Sigmoid colon (tissue), 4 donors: ENCODE measurements around the gene DGCR2.

Experiments
- POLR2A ChIP-seq, 2 donors: fragments of 450-650 bp; IDR thresholded peaks; one replicate each; pipeline ENCODE4 v1.6.1; 2016; ENCODE audit warnings: antibody characterized with exemption in 2 of 2, mild to moderate bottlenecking in 2 of 2, moderate library complexity in 2 of 2
- POLR2AphosphoS5 ChIP-seq, 4 donors: sonication (generic); formaldehyde crosslinking; IDR thresholded peaks; one replicate each; pipeline ENCODE4 v1.6.1; 2017; ENCODE audit warnings: antibody characterized with exemption in 4 of 4
- TF ChIP-seq, protein P1 (sequence below), 4 experiments: fragments of 450-650 bp in 3 of 4; fragments of 200-600 bp in 1 of 4; IDR thresholded peaks; one replicate each; pipeline ENCODE4 v1.5.1; 2016 to 2019; ENCODE audit warnings: antibody characterized with exemption in 4 of 4, mild to moderate bottlenecking in 3 of 4, moderate library complexity in 2 of 4

DNA sequence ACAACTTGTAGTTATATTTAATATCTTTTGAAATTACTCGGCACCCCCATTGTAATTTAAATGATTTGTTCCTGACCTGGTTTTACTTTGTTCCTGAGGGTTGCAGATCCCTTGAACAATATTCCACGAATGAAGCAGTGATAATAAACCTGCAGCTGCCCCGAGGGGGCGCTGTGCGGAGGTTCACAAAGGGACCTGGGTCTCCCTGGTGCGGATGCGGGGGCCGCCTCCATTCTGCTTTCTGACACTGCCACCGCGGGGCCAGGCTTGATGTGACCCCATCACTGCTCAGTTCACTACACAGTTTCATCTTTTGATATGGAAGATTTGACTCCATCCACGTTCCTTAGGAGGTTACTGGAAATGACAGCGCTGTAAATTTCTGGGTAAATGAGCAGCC lies 123.2 kb downstream of the DGCR2 start:
- TF ChIP-seq, protein P1, sequence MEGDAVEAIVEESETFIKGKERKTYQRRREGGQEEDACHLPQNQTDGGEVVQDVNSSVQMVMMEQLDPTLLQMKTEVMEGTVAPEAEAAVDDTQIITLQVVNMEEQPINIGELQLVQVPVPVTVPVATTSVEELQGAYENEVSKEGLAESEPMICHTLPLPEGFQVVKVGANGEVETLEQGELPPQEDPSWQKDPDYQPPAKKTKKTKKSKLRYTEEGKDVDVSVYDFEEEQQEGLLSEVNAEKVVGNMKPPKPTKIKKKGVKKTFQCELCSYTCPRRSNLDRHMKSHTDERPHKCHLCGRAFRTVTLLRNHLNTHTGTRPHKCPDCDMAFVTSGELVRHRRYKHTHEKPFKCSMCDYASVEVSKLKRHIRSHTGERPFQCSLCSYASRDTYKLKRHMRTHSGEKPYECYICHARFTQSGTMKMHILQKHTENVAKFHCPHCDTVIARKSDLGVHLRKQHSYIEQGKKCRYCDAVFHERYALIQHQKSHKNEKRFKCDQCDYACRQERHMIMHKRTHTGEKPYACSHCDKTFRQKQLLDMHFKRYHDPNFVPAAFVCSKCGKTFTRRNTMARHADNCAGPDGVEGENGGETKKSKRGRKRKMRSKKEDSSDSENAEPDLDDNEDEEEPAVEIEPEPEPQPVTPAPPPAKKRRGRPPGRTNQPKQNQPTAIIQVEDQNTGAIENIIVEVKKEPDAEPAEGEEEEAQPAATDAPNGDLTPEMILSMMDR (IDR thresholded peaks at IDR 0.05) = no peak
- TF ChIP-seq POLR2AphosphoS5 (IDR thresholded peaks at IDR 0.05) (no peak), POLR2A (IDR thresholded peaks at IDR 0.05) (no peak)
